Endodermal cell (in vitro differentiated cells): Measurements from ENCODE around the gene FAM117A. TPM values are rescaled to one million over a fixed set of nuclear protein-coding genes. Genes with fewer than 3 reads are reported as not detected.

Experiments
- DNase-seq: peaks from one replicate; pipeline ENCODE4 v3.0.0-alpha.2; 2017
- H3K27ac ChIP-seq: 2 replicates; pipeline ENCODE4 v1.5.1; 2013; ENCODE audit warnings: mild to moderate bottlenecking, low read depth, low read length, moderate library complexity
- H3K27me3 ChIP-seq: 2 replicates; pipeline ENCODE4 v1.6.1; 2013; ENCODE audit warnings: mild to moderate bottlenecking, low read length, moderate library complexity; ENCODE audit not compliant: insufficient read depth, control insufficient read depth, poor library complexity, severe bottlenecking
- H3K36me3 ChIP-seq: 2 replicates; pipeline ENCODE4 v1.7.0; 2013; ENCODE audit warnings: mild to moderate bottlenecking, low read length, moderate library complexity; ENCODE audit not compliant: control insufficient read depth, insufficient read depth
- H3K4me1 ChIP-seq: one replicate; pipeline ENCODE4 v1.7.0; 2013; ENCODE audit warnings: low read length; ENCODE audit not compliant: control insufficient read depth, insufficient read depth
- H3K4me3 ChIP-seq: 2 replicates; pipeline ENCODE4 v1.5.1; 2013; ENCODE audit warnings: mild to moderate bottlenecking, low read length, moderate library complexity
- H3K9ac ChIP-seq: 2 replicates; pipeline ENCODE4 v1.6.1; 2013; ENCODE audit warnings: mild to moderate bottlenecking, low read length, moderate library complexity; ENCODE audit not compliant: poor library complexity, severe bottlenecking; ENCODE audit errors: extremely low read depth
- H3K9me3 ChIP-seq: 2 replicates; pipeline ENCODE4 v1.6.1; 2013; ENCODE audit warnings: mild to moderate bottlenecking, low read length, moderate library complexity; ENCODE audit not compliant: control insufficient read depth
- H3K27ac Mint-ChIP-seq: 2 replicates; pipeline ENCODE4 v1.8.0; 2020; ENCODE audit warnings: mixed read lengths
- H3K27me3 Mint-ChIP-seq: 2 replicates; pipeline ENCODE4 v1.8.0; 2021; ENCODE audit warnings: mild to moderate bottlenecking, mixed read lengths; ENCODE audit not compliant: insufficient read depth
- H3K36me3 Mint-ChIP-seq: 2 replicates; pipeline ENCODE4 v1.8.0; 2020; ENCODE audit warnings: low read depth, mixed read lengths
- H3K4me1 Mint-ChIP-seq: 2 replicates; pipeline ENCODE4 v1.8.0; 2020; ENCODE audit warnings: mixed read lengths
- H3K4me3 Mint-ChIP-seq: 2 replicates; pipeline ENCODE4 v1.8.0; 2020; ENCODE audit warnings: mild to moderate bottlenecking, moderate library complexity, mixed read lengths
- H3K9me3 Mint-ChIP-seq: 2 replicates; pipeline ENCODE4 v1.8.0; 2020; ENCODE audit warnings: mild to moderate bottlenecking, mixed read lengths
- WGBS, 2 experiments: methylation state at CpG; one replicate each; pipeline versions ENCODE4 v1.1.5 to v1.1.7; 2013; ENCODE audit warnings: missing lambda C conversion rate in 2 of 2, mixed read lengths in 1 of 2; ENCODE audit not compliant: insufficient coverage in 1 of 2, insufficient read length in 1 of 2; 5-methylcytosine and 5-hydroxymethylcytosine counted together
- total RNA-seq, 2 donors: library from RNA; stranded (reverse); fragmentation: NEBNext Ultra II Directional in 1 of 2; extraction: Animal tissue kit (Norgen Biotek cat#: 25700) in 1 of 2; gene quantifications; 2 replicates in 1 of 2; 3 replicates in 1 of 2; pipeline ENCODE4 v1.2.1, GENCODE V29; 2021
- TF ChIP-seq, protein P1 (sequence below): fragments of 200-600 bp; sonication (generic); conservative IDR thresholded peaks from 2 replicates; pipeline ENCODE4 v1.5.0; 2021; ENCODE audit warnings: antibody characterized with exemption, mild to moderate bottlenecking

The FAM117A gene
- total RNA-seq, 2 donors from 2014 or later, result 15.4 to 16.8 TPM

DNA sequence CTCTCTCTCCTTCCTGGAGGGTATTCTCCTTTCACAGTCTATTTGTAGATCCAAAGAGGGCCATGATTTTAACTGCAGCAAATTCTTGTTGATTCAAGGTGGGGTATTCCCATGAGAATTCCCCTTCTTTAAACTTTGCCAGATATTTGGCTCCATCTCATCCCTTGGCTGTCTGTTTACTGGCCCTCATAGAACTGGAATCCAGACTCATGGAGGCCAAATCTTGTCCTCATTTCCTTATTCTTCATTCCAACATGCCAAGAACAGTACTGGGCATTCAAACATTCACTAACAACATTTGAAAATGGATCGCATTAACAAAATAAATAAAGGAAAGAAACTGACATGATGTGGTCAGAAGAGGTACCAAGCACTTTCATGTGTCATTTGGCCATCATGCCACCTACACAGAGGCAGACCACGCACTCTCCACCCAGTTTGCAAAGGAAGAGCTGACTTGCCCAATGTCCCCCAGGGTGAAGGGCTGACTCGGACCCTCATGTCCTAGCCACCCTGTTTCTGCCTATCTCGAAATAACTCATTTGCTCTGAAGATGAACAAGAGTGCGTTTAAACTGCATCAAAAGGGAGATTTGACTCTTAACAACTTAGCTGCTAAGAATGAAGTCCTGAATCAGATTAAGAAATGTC, 33.0 kb downstream of the FAM117A start:
- Mint-ChIP-seq H3K4me1 (no peaks in the 10 kb centered on the region), H3K27ac (no peak overlapping the region), H3K9me3 (peaks cover 1% of the 10 kb centered on the region), H3K27me3 (no peaks in the 10 kb centered on the region), H3K4me3 (no peak overlapping the region), H3K36me3 (peaks cover 35% of the 10 kb centered on the region)
- TF ChIP-seq, protein P1, sequence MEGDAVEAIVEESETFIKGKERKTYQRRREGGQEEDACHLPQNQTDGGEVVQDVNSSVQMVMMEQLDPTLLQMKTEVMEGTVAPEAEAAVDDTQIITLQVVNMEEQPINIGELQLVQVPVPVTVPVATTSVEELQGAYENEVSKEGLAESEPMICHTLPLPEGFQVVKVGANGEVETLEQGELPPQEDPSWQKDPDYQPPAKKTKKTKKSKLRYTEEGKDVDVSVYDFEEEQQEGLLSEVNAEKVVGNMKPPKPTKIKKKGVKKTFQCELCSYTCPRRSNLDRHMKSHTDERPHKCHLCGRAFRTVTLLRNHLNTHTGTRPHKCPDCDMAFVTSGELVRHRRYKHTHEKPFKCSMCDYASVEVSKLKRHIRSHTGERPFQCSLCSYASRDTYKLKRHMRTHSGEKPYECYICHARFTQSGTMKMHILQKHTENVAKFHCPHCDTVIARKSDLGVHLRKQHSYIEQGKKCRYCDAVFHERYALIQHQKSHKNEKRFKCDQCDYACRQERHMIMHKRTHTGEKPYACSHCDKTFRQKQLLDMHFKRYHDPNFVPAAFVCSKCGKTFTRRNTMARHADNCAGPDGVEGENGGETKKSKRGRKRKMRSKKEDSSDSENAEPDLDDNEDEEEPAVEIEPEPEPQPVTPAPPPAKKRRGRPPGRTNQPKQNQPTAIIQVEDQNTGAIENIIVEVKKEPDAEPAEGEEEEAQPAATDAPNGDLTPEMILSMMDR, result no peak
- H3K9ac ChIP-seq, result no peak overlapping the region
- no peak overlapping the region for H3K27ac ChIP-seq
- H3K36me3 ChIP-seq, result peaks cover 2% of the 10 kb centered on the region
- peaks cover 6% of the 10 kb centered on the region for H3K9me3 ChIP-seq
- H3K27me3 ChIP-seq, result no peaks in the 10 kb centered on the region
- H3K4me3 ChIP-seq, result no peak overlapping the region
- no peaks in the 10 kb centered on the region for H3K4me1 ChIP-seq
- 89 to 100% methylated on average over 5 of the region's 5 CpGs for WGBS, 2 experiments
- DNase-seq, result no peak

GRCh38 chr17:49730078-49730784, 33.7 kb downstream of the FAM117A start:
- Histone ChIP-seq H3K4me1 (no peaks in the 10 kb centered on the region), H3K36me3 (peaks cover 2% of the 10 kb centered on the region), H3K9me3 (peaks cover 12% of the 10 kb centered on the region), H3K27ac (no peak overlapping the region), H3K4me3 (no peak overlapping the region), H3K9ac (no peak overlapping the region), H3K27me3 (no peaks in the 10 kb centered on the region)
- Mint-ChIP-seq H3K4me3 (no peak overlapping the region), H3K9me3 (peaks cover 8% of the 10 kb centered on the region), H3K27me3 (no peaks in the 10 kb centered on the region), H3K36me3 (peaks cover 42% of the 10 kb centered on the region), H3K4me1 (no peaks in the 10 kb centered on the region), H3K27ac (no peak overlapping the region)
- no peak for DNase-seq
- TF ChIP-seq, protein P1, result no peak
- WGBS, 2 experiments, result 93 to 100% methylated on average over 2 to 4 of the region's 4 CpGs

- no peaks in the 10 kb centered on the region for H3K27me3 Mint-ChIP-seq
- H3K9me3 Mint-ChIP-seq, result peaks cover 8% of the 10 kb centered on the region
- H3K9me3 ChIP-seq, result peaks cover 12% of the 10 kb centered on the region
- H3K4me3 ChIP-seq, result no peak overlapping the region
- DNase-seq, result no peak
- 91 to 100% methylated on average over 2 to 3 of the region's 3 CpGs for WGBS, 2 experiments
- no peaks in the 10 kb centered on the region for H3K36me3 ChIP-seq
- H3K4me1 ChIP-seq, result no peaks in the 10 kb centered on the region
- H3K27me3 ChIP-seq, result no peaks in the 10 kb centered on the region
- H3K4me3 Mint-ChIP-seq, result no peak overlapping the region
- no peak overlapping the region for H3K9ac ChIP-seq
- H3K27ac Mint-ChIP-seq, result no peak overlapping the region
- TF ChIP-seq, protein P1, result no peak
- H3K36me3 Mint-ChIP-seq, result peaks cover 42% of the 10 kb centered on the region
- H3K27ac ChIP-seq, result no peak overlapping the region
- no peaks in the 10 kb centered on the region for H3K4me1 Mint-ChIP-seq
Observed at GRCh38 chr17:49729069-49729468, 34.9 kb downstream of the FAM117A start.
